IMR-90 (cell line): ENCODE measurements around the gene CCDC138. TPM values are rescaled to one million over a fixed set of nuclear protein-coding genes. Genes with fewer than 3 reads are reported as not detected.

Experiments used
- ATAC-seq: fragments of 200-7000 bp; cut with Tn5 transposase; 2 replicates; pipeline ENCODE4 v1.9.1; 2020; ENCODE audit warnings: low read depth, mild to moderate bottlenecking, moderate library complexity
- BruUV-seq: library from RNA; stranded (reverse); fragments of 400-500 nt; replicated peaks from 2 replicates; lab custom pipeline; 2021; lab: Mats Ljungman, UMichigan
- CTCF ChIA-PET: fragments of 300-600 bp; formaldehyde crosslinking; extraction: SDS; loops from one replicate; lab custom pipeline; 2021; ENCODE audit warnings: antibody characterized with exemption; lab: Yijun Ruan, JAX
- POLR2A ChIA-PET: fragments of 300-600 bp; sonication (Branson Sonifier 250); formaldehyde crosslinking; loops from one replicate; lab custom pipeline; 2022; ENCODE audit warnings: antibody characterized with exemption; ENCODE audit not compliant: unreplicated experiment; lab: Charles Lee
- DNase-seq: peaks from one replicate; pipeline ENCODE4 v3.0.0; 2013
- H2AFZ ChIP-seq: replicated peaks from 2 replicates; pipeline ENCODE3; 2013; ENCODE audit warnings: low read length, mild to moderate bottlenecking; ENCODE audit not compliant: poor library complexity
- H2AK5ac ChIP-seq: 2 replicates; pipeline ENCODE4 v1.6.1; 2013; ENCODE audit warnings: low read depth, low read length, inconsistent platforms
- H2AK9ac ChIP-seq: replicated peaks from 2 replicates; pipeline ENCODE3; 2013; ENCODE audit warnings: mild to moderate bottlenecking, low read depth, low read length, moderate library complexity; ENCODE audit not compliant: poor library complexity
- H2BK120ac ChIP-seq: 2 replicates; pipeline ENCODE4 v1.6.1; 2013; ENCODE audit warnings: low read depth, low read length, inconsistent platforms
- H2BK15ac ChIP-seq: 3 replicates; pipeline ENCODE4 v1.6.1; 2013; ENCODE audit warnings: low read depth, low read length, inconsistent platforms
- H2BK20ac ChIP-seq: 2 replicates; pipeline ENCODE4 v1.6.1; 2013; ENCODE audit warnings: low read depth, mild to moderate bottlenecking, inconsistent platforms, low read length, moderate library complexity
- H2BK5ac ChIP-seq: 2 replicates; pipeline ENCODE4 v1.6.1; 2013; ENCODE audit warnings: mild to moderate bottlenecking, low read depth, low read length, inconsistent platforms; ENCODE audit not compliant: poor library complexity, severe bottlenecking
- H3K14ac ChIP-seq: replicated peaks from 2 replicates; pipeline ENCODE4 v1.6.1; 2013; ENCODE audit warnings: low read depth, low read length, inconsistent platforms
- H3K18ac ChIP-seq: 2 replicates; pipeline ENCODE4 v1.6.1; 2013; ENCODE audit warnings: low read depth, low read length, control low read depth
- H3K23ac ChIP-seq: 2 replicates; pipeline ENCODE4 v1.6.1; 2013; ENCODE audit warnings: low read depth, low read length, inconsistent platforms
- H3K27ac ChIP-seq: 2 replicates; pipeline ENCODE4 v1.5.1; 2013; ENCODE audit warnings: mild to moderate bottlenecking, control low read depth, low read length; ENCODE audit not compliant: insufficient read depth
- H3K27me3 ChIP-seq: 2 replicates; pipeline ENCODE4 v1.6.1; 2013; ENCODE audit warnings: low read length; ENCODE audit not compliant: control insufficient read depth, insufficient read depth
- H3K36me3 ChIP-seq: 2 replicates; pipeline ENCODE4 v1.6.1; 2013; ENCODE audit warnings: low read length, mixed read lengths; ENCODE audit not compliant: control insufficient read depth, insufficient read depth
- H3K4ac ChIP-seq: 2 replicates; pipeline ENCODE4 v1.6.1; 2013; ENCODE audit warnings: low read depth, low read length, inconsistent platforms
- H3K4me1 ChIP-seq: 2 replicates; pipeline ENCODE4 v1.6.1; 2013; ENCODE audit warnings: low read length, mixed read lengths; ENCODE audit not compliant: control insufficient read depth, insufficient read depth
- H3K4me2 ChIP-seq: 2 replicates; pipeline ENCODE4 v1.6.1; 2013; ENCODE audit warnings: low read depth, mild to moderate bottlenecking, control low read depth, low read length, moderate library complexity
- H3K4me3 ChIP-seq: 2 replicates; pipeline ENCODE4 v1.5.1; 2013; ENCODE audit warnings: low read depth, mild to moderate bottlenecking, control low read depth, low read length, moderate library complexity; ENCODE audit not compliant: insufficient read depth
- H3K56ac ChIP-seq: 2 replicates; pipeline ENCODE4 v1.6.1; 2013; ENCODE audit warnings: low read length, inconsistent platforms; ENCODE audit not compliant: insufficient read depth; ENCODE audit errors: extremely low read depth
- H3K79me1 ChIP-seq, 2 experiments: 2 replicates each; pipeline ENCODE4 v1.6.1; 2013; ENCODE audit warnings: low read length in 2 of 2, inconsistent platforms in 1 of 2, low read depth in 1 of 2
- H3K9ac ChIP-seq: 2 replicates; pipeline ENCODE4 v1.6.1; 2013; ENCODE audit warnings: low read depth, low read length, control low read depth
- H3K9me1 ChIP-seq: 2 replicates; pipeline ENCODE4 v1.6.1; 2013; ENCODE audit warnings: low read length, inconsistent platforms; ENCODE audit not compliant: insufficient read depth
- H3K9me3 ChIP-seq: 2 replicates; pipeline ENCODE4 v1.6.1; 2013; ENCODE audit warnings: low read length; ENCODE audit not compliant: control insufficient read depth, insufficient read depth
- H4K20me1 ChIP-seq: 2 replicates; pipeline ENCODE4 v1.6.1; 2013; ENCODE audit warnings: low read length, inconsistent platforms; ENCODE audit not compliant: insufficient read depth
- H4K5ac ChIP-seq: 2 replicates; pipeline ENCODE4 v1.6.1; 2013; ENCODE audit warnings: mild to moderate bottlenecking, low read depth, low read length, control low read depth
- H4K8ac ChIP-seq, 2 experiments: 2 replicates each; pipeline ENCODE4 v1.6.1; 2013; ENCODE audit warnings: low read depth in 2 of 2, low read length in 2 of 2, control low read depth in 1 of 2, inconsistent platforms in 1 of 2
- H4K91ac ChIP-seq: 2 replicates; pipeline ENCODE4 v1.6.1; 2013; ENCODE audit warnings: low read depth, low read length, inconsistent platforms; ENCODE audit not compliant: insufficient read depth
- BHLHE40 ChIP-seq: fragments of 150-350 bp; IDR thresholded peaks from 2 replicates; pipeline ENCODE4 v1.6.1; 2016; ENCODE audit warnings: mild to moderate bottlenecking, low read depth, low read length
- CEBPB ChIP-seq: IDR thresholded peaks from 2 replicates; pipeline ENCODE4 v1.6.1; 2012; ENCODE audit warnings: low read depth, low read length, improper control_type of control experiment
- FOS ChIP-seq: fragments of 150-350 bp; IDR thresholded peaks from 2 replicates; pipeline ENCODE4 v1.6.1; 2016; ENCODE audit warnings: low read depth, low read length
- MAFK ChIP-seq: IDR thresholded peaks from 2 replicates; pipeline ENCODE4 v1.6.1; 2012; ENCODE audit warnings: low read depth, low read length, improper control_type of control experiment
- MAZ ChIP-seq: IDR thresholded peaks from 2 replicates; pipeline ENCODE4 v1.6.1; 2012; ENCODE audit warnings: low read depth, mild to moderate bottlenecking, low read length, improper control_type of control experiment, moderate library complexity, borderline replicate concordance
- MXI1 ChIP-seq: IDR thresholded peaks from 2 replicates; pipeline ENCODE4 v1.6.1; 2012; ENCODE audit warnings: low read depth, mild to moderate bottlenecking, low read length, moderate library complexity, borderline replicate concordance
- NFE2L2 ChIP-seq: fragments of 150-350 bp; IDR thresholded peaks from 2 replicates; pipeline ENCODE4 v1.6.1; 2016; ENCODE audit warnings: low read depth, mild to moderate bottlenecking, low read length
- POLR2A ChIP-seq: IDR thresholded peaks from 2 replicates; pipeline ENCODE4 v1.6.1; 2012; ENCODE audit warnings: mild to moderate bottlenecking, low read depth, low read length
- RCOR1 ChIP-seq: IDR thresholded peaks from 2 replicates; pipeline ENCODE4 v1.6.1; 2012; ENCODE audit warnings: mild to moderate bottlenecking, low read length, improper control_type of control experiment; ENCODE audit not compliant: insufficient replicate concordance
- dilution Hi-C: fragments of 300-500 bp; cut with HindIII; formaldehyde crosslinking; loops from one replicate; pipeline ENCODE4 v1.14.3; 2018; ENCODE audit warnings: low sequenced_read_pairs; ENCODE audit not compliant: unreplicated experiment
- in situ Hi-C: fragments of 300-500 bp; cut with MboI; formaldehyde crosslinking; loops from 3 replicates; pipeline ENCODE4 v1.14.3; 2019; ENCODE audit warnings: low sequenced_read_pairs, inconsistent platforms, mixed read lengths
- intact Hi-C: fragments of 100-400 bp; cut with micrococcal nuclease; formaldehyde crosslinking; loops from 2 replicates; pipeline ENCODE4 v1.10.0; 2022
- polyA plus RNA-seq, 3 experiments: library from polyadenylated mRNA; depleted of rRNA; stranded (reverse); fragments of >200 nt; gene quantifications; 2 replicates each; pipeline ENCODE4 v1.2.3, GENCODE V29; 2012; ENCODE audit warnings: low replicate concordance in 1 of 3
- total RNA-seq: library from RNA; depleted of rRNA; stranded (reverse); fragments of >200 nt; gene quantifications from 2 replicates; pipeline ENCODE4 v1.2.3, GENCODE V29; 2012
- TF ChIP-seq, protein P1 (sequence below): fragments of 150-350 bp; IDR thresholded peaks from 2 replicates; pipeline ENCODE4 v1.6.1; 2016; ENCODE audit warnings: low read depth, mild to moderate bottlenecking, low read length, moderate library complexity, borderline replicate concordance
- TF ChIP-seq, protein P2 (sequence below): conservative IDR thresholded peaks from 2 replicates; pipeline ENCODE4 v1.5.1; 2012; ENCODE audit warnings: mild to moderate bottlenecking, low read depth, low read length, improper control_type of control experiment

The CCDC138 gene
- total and polyA plus RNA-seq, 2 of the 4 experiments (the other 2 are of a cell fraction): 1.5 to 2.9 TPM

DNA sequence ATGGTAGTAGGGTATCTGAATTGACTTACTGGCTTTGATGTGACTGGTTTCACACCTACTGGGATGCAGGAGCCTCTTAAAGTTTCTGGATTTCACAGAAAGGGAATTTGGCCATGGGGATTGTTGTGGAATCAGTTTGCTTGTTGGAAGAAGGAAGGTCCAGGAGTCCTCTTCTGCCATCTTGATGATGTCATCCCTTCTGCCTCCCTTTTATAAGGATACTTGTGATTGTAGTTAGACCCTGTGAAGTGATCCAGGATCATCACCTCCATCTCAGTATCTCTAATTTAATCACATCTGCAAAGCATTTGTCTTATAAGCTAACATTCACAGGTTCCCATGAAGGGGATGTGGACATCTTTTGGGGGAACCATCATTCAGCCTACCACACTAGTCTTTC lies 79.5 kb downstream of the CCDC138 start:
- H3K36me3 ChIP-seq: peaks cover 5% of the 10 kb centered on the region
- no peak overlapping the region for H3K27ac ChIP-seq
- dilution Hi-C loops: no loop called here
- intact Hi-C loops: no loop called here
- no peak overlapping the region for H2AK9ac ChIP-seq
- H4K8ac ChIP-seq: no peak overlapping the region
- peaks cover 5% of the 10 kb centered on the region for H3K9me3 ChIP-seq
- H3K23ac ChIP-seq: no peak overlapping the region
- no peak overlapping the region for H3K4me2 ChIP-seq
- no peak overlapping the region for H3K14ac ChIP-seq
- H3K56ac ChIP-seq: no peak overlapping the region
- H4K20me1 ChIP-seq: no peaks in the 10 kb centered on the region
- no peak overlapping the region for H3K18ac ChIP-seq
- H3K4me3 ChIP-seq: no peak overlapping the region
- ChIA-PET CTCF (interaction anchor here (1.4 kb wide), 1 partner anchor 12 kb away, joined by 3 read pairs; no protein-coding TSS in a partner anchor), POLR2A (no interaction called here)
- H3K9ac ChIP-seq: no peak overlapping the region
- DNase-seq (no peak), ATAC-seq (no peak)
- in situ Hi-C loops: no loop called here
- no TSS peak for BruUV-seq
- H3K4me1 ChIP-seq: no peaks in the 10 kb centered on the region
- H2AK5ac ChIP-seq: no peak overlapping the region
- H2BK5ac ChIP-seq: no peak overlapping the region
- no peak overlapping the region for H2AFZ ChIP-seq
- no peaks in the 10 kb centered on the region for H3K79me1 ChIP-seq
- no peak overlapping the region for H4K91ac ChIP-seq
- TF ChIP-seq, protein P1, sequence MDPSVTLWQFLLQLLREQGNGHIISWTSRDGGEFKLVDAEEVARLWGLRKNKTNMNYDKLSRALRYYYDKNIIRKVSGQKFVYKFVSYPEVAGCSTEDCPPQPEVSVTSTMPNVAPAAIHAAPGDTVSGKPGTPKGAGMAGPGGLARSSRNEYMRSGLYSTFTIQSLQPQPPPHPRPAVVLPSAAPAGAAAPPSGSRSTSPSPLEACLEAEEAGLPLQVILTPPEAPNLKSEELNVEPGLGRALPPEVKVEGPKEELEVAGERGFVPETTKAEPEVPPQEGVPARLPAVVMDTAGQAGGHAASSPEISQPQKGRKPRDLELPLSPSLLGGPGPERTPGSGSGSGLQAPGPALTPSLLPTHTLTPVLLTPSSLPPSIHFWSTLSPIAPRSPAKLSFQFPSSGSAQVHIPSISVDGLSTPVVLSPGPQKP: no peak
- TF ChIP-seq NFE2L2 (no peak), BHLHE40 (no peak), RCOR1 (no peak), POLR2A (no peak), MAFK (no peak), MAZ (no peak), CEBPB (no peak), MXI1 (no peak), FOS (no peak)
- TF ChIP-seq, protein P2, sequence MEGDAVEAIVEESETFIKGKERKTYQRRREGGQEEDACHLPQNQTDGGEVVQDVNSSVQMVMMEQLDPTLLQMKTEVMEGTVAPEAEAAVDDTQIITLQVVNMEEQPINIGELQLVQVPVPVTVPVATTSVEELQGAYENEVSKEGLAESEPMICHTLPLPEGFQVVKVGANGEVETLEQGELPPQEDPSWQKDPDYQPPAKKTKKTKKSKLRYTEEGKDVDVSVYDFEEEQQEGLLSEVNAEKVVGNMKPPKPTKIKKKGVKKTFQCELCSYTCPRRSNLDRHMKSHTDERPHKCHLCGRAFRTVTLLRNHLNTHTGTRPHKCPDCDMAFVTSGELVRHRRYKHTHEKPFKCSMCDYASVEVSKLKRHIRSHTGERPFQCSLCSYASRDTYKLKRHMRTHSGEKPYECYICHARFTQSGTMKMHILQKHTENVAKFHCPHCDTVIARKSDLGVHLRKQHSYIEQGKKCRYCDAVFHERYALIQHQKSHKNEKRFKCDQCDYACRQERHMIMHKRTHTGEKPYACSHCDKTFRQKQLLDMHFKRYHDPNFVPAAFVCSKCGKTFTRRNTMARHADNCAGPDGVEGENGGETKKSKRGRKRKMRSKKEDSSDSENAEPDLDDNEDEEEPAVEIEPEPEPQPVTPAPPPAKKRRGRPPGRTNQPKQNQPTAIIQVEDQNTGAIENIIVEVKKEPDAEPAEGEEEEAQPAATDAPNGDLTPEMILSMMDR: no peak
- no peak overlapping the region for H3K4ac ChIP-seq
- H2BK120ac ChIP-seq: no peak overlapping the region
- no peak overlapping the region for H2BK15ac ChIP-seq
- no peak overlapping the region for H2BK20ac ChIP-seq
- no peaks in the 10 kb centered on the region for H3K9me1 ChIP-seq
- H3K27me3 ChIP-seq: no peaks in the 10 kb centered on the region
- no peak overlapping the region for H4K5ac ChIP-seq
